HG03045 (cell line): Measurements from ENCODE around the gene MARCHF4.

Experiments used
- ATAC-seq: cut with Tn5 transposase; IDR thresholded peaks from one replicate; pipeline ENCODE4 v1.9.1; 2021; ENCODE audit warnings: mild to moderate bottlenecking, moderate library complexity; ENCODE audit not compliant: unreplicated experiment

The MARCHF4 gene

DNA sequence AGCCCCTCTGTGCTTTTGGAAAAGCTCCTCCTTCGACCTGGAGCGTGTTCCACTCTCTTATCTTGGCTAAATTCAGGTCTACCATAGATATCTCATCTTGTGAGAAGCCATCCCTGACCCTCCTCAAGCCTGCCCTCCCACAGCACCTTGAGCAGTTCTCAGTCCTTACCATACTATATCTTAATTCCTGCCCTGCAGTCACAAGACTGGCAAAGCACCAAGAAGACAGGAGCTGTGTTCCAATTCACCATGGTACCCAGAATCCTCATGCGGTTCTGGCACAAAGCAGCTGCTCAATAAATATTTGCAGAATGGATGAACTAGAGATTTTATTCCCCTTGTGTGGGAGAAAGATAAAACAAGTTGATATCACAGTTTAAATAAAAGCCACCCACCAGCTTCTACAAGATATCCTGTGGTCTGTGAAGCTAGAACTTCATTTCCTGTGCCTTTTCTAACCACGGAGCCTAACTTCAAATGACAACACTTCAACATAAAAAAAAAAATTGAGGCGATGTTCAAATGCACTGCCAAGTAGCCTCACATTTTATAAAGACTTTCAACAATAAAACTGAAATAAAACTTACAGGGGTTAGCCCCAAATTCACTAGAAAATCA is 19.5 kb downstream of the MARCHF4 start:
- ATAC-seq, result no peak

DNA sequence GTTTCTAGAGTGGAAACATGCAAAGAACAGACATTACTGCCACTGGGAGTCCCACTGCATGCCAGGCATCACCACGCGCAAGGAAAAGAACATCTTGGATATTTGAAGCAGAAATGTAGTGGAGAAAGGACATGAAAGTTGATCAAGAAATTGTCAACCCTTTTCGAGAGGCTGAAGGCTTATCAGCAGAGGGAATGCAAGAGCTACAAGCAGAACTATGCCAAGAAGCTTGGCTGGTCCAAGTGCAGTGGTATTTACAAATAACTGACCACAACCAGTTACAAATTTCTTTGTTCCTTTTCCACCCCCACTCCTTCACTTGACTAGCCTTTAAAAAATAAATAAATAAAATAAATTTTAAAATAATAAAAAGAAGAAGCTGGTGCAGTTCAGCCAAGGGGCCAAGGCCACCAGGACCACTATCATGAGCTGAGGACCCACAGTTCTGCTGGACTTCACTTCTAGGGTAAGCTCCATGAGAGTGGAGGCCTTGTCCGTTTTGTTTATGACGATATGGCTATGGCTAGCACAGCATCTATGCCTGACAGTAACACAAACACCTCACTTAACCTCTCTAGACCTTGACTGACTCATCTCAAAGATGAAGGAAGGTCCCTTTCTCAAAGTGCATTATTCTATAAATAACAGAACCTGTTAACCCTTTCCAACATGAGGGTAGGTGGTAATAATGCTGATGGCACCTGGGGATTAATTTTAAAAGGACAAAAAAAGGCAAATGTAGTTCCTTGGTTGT is 20.9 kb downstream of the MARCHF4 start:
- ATAC-seq, result no peak

DNA sequence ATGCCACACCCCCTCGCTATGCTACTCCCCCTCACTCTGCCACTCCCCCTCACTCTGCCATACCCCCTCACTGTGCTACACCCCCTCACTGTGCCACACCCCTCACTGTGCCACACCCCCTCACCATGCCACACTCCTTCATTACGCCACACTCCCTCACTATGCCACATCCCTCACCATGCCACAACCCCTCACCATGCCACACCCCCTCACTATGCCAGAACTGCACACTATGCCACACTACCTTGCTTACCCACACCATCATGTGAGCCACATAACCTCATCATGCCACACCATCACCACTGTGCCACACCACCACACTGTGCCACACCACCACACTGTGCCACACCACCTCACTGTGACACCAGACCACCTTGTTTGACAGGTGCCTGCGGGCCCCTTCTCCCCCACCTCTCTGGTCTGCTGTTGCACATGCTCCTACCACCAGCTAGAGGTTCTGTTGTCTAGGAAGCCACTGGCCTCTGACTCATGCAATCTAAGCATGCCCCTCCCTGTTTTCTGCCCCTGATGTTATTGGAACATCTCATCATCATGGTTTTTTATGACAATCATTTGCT is 22.0 kb downstream of the MARCHF4 start:
- ATAC-seq, result no peak

- ATAC-seq, result no peak
These were observed 22.9 kb downstream of the MARCHF4 start for GRCh38 chr2:216349366-216349765.

GRCh38 chr2:216348756-216349308 is 23.5 kb downstream of the MARCHF4 start:
- no peak for ATAC-seq

GRCh38 chr2:216346781-216347180 is 25.5 kb downstream of the MARCHF4 start:
- no peak for ATAC-seq

GRCh38 chr2:216345846-216346245 is 26.4 kb downstream of the MARCHF4 start:
- ATAC-seq, result no peak

DNA sequence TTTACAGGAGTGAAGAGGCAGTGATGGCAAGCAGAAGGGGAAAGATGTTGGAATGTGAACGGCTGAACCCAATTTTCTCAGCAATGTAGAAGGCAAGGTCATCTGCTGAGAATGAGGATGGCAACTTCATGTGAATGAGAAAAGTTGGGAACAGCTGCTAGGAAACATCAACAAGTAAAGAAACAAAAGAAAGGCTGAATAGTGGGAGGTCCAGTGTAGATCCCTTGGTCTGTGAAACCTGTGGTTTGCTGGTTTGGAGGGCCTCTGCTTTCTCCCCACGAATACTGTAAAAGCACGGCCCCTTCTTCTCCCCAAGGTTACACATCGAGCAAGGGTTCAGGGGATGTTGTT is 27.4 kb downstream of the MARCHF4 start:
- no peak for ATAC-seq

- no peak for ATAC-seq
These were observed 27.9 kb downstream of the MARCHF4 start for GRCh38 chr2:216344206-216344949.

DNA sequence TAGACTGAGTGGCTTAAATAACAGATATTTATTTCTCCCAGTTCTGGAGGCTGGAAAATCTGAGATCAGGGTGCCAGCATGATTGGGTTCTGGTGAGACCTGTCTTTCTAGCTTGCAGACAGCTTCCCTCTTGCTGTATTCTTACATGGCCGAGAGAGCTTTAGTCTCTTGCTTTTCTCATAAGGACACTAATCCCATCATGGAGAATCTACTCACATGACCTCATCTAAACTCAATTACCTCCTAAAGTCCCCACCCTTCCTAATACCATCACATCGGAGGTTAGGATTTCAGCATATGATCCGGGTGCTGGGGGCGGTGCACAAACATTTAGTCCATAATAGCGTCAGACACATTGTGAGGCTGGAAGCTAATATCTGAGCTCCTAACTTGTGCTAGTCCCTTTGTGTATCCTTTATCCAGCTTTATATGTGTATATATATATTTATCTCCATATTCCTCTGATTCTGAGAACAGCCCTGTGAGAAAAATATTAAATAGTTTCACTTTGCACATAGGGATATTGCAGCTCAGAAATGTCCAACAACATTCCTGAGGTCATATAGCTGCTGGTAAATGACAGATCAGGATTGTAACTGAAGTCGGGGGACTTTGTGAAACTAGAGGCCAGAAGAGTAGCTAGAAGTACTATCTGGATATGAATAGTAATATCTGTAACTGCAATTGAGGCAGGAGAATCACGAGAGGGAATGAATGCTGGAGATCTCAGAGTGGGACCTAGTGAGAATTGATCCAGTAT is 28.9 kb downstream of the MARCHF4 start:
- no peak for ATAC-seq

DNA sequence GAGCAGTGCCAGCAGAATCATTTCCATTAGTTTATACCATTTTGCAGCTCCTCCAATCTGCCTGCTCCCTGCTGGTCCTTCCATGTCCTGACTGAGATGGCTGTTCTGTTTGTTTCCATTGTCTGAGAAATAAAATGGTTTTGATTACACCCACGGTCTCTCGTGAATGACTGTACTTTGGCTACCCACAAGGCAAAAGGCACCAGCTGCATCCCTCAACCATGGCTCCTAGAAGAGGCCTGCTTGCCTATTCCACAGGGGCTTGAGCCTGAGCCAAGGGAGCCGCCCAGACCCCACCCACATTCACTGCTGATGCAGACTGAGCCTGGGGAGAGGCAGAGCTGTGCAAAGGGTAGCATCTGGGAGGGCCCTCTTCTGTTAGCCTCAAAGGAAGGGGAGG is 31.2 kb downstream of the MARCHF4 start:
- no peak for ATAC-seq

DNA sequence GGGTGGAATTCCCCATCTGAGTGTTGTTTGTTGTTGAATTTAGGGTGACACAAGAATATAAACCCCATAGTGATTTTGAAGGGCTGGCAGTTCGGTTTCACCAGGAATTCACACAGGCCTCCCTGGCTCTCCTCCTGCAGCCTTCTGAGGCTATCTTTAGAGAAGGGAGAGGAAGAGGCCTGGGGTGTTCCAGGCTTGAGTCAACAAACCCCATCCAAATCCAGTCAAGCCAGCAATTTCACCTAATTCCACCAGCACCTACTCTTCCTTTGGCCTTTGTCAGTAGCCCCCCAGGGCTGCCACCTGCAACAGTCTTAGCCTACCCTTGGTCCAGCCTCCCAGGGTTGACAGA is 32.0 kb downstream of the MARCHF4 start:
- no peak for ATAC-seq

DNA sequence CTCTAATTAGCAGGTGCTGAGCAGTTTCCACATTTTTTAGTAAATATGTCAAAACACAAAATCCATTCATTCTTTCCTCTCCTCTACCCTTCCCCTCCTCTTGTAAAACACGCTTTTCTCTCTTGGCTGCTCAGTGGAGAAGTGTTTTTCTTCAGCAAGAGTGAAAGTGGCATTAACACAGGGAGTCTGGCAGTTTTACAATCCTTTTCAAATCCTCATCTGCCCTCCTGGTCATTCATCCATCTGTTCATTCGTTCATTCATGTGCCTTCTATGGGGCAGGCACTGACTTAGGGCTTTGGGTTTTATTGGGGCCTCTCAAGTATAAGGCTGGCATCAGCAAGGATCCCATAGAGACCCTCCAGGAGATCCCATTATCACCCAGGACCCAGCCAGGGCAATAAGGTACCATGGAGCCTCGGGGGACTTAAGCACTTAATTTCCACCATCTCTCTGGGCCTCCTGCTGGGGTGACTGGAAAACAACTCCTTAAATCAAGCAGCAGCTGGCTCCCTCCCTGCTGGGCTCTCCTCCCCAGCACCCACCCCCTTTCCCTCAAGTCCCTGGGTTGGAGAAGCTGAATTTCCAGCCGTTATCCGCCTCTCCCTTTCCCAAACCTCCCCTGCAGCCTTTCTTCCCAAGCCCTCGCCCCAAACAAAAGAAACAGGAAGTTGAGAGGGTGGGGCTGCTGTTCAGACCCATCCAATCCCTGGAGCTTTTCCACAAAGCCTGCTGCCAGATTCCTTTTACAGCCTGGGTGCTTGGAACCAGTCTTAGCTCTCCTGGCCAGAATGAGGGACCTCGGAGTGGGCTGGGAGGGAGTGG is 32.6 kb downstream of the MARCHF4 start:
- ATAC-seq, result no peak

GRCh38 chr2:216335252-216335651 is 37.0 kb downstream of the MARCHF4 start:
- ATAC-seq, result no peak

- no peak for ATAC-seq
These were observed 43.9 kb downstream of the MARCHF4 start for GRCh38 chr2:216328347-216328746.

DNA sequence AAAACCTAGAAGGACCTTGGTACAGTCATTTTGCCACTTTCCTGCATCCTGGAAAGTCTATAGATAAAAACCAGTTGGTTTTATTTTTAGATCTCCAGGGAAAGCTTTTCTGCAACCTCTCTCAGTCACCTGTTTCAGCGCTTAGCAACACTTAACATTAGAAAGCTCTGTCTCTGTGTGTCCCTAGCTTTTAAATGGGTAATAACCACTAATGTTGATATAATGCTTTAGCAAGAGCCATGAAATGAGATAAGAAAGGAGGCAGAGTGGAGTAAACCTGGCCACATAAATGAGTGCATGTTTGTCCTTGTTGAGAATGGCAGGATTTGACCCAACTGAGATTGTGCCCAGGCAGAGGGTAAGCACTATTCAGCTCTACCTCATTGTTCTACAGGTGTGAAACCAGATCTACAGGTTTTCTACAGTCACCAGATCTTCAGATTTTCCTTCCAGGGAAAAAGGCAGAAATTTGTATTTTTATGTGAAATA is 44.8 kb downstream of the MARCHF4 start:
- no peak for ATAC-seq
